SK-N-SH treated with all-trans-retinoic acid at 6 μM for 48 hours (cell line): Measurements from ENCODE around the gene KRT25.

Experiments
- CSDC2 ChIP-seq: fragments of 250-450 bp; sonication (Bioruptor Pico); IDR thresholded peaks from 2 replicates; pipeline ENCODE4 v1.5.0; 2020; ENCODE audit warnings: mild to moderate bottlenecking, moderate library complexity
- PATZ1 ChIP-seq: fragments of 250-450 bp; sonication (Bioruptor Pico); IDR thresholded peaks from 2 replicates; pipeline ENCODE4 v1.8.0; 2020; ENCODE audit warnings: mild to moderate bottlenecking, moderate library complexity, borderline replicate concordance
- POU6F1 ChIP-seq: fragments of 250-450 bp; sonication (Bioruptor Pico); IDR thresholded peaks from 2 replicates; pipeline ENCODE4 v1.8.0; 2021; ENCODE audit warnings: low read depth, mild to moderate bottlenecking, moderate library complexity, borderline replicate concordance
- PPARA ChIP-seq: fragments of 250-450 bp; sonication (Bioruptor Pico); IDR thresholded peaks from 2 replicates; pipeline ENCODE4 v1.5.0; 2020; ENCODE audit warnings: mild to moderate bottlenecking, borderline replicate concordance
- RARB ChIP-seq: fragments of 250-450 bp; sonication (Bioruptor Pico); IDR thresholded peaks from 2 replicates; pipeline ENCODE4 v1.8.0; 2021; ENCODE audit warnings: mild to moderate bottlenecking, moderate library complexity
- SNAI2 ChIP-seq: fragments of 250-450 bp; sonication (Bioruptor Pico); IDR thresholded peaks from 2 replicates; pipeline ENCODE4 v1.5.0; 2020; ENCODE audit warnings: mild to moderate bottlenecking, moderate library complexity
- TOX ChIP-seq: fragments of 250-450 bp; sonication (Bioruptor Pico); IDR thresholded peaks from 2 replicates; pipeline ENCODE4 v1.8.0; 2021; ENCODE audit warnings: mild to moderate bottlenecking, moderate library complexity, borderline replicate concordance
- ZC3H10 ChIP-seq: fragments of 250-450 bp; sonication (Bioruptor Pico); IDR thresholded peaks from 2 replicates; pipeline ENCODE4 v1.5.1; 2021; ENCODE audit warnings: mild to moderate bottlenecking, moderate library complexity
- ZNF565 ChIP-seq: fragments of 450-650 bp; formaldehyde crosslinking; conservative IDR thresholded peaks from 2 replicates; pipeline ENCODE4 v1.5.0; 2020; ENCODE audit warnings: low read depth, mild to moderate bottlenecking, moderate library complexity
- ZNF70 ChIP-seq: fragments of 450-650 bp; formaldehyde crosslinking; IDR thresholded peaks from 2 replicates; pipeline ENCODE4 v1.5.0; 2020; ENCODE audit warnings: mild to moderate bottlenecking, moderate library complexity

- TF ChIP-seq RARB (no peak), PATZ1 (CRISPR knock-in tag) (no peak), SNAI2 (no peak), POU6F1 (CRISPR knock-in tag) (no peak), TOX (CRISPR knock-in tag) (no peak), PPARA (CRISPR knock-in tag) (no peak), CSDC2 (CRISPR knock-in tag) (no peak), ZNF70 (CRISPR knock-in tag) (no peak), ZNF565 (no peak), ZC3H10 (CRISPR knock-in tag) (no peak)
Observed at GRCh38 chr17:40796846-40797245, 41.7 kb upstream of the KRT25 start.
